ENCODE measurements around the gene SLC26A2. TPM values are rescaled to one million over a fixed set of nuclear protein-coding genes. Genes with fewer than 3 reads are reported as not detected.
"Not testable (repeated sequence)": the region's sequence is repeated elsewhere in the genome, so short reads cannot be mapped to it uniquely, and the experiment has no call there.

The SLC26A2 gene
- total RNA-seq, 1 donor from 2014 or later: 2.9 TPM

DNA sequence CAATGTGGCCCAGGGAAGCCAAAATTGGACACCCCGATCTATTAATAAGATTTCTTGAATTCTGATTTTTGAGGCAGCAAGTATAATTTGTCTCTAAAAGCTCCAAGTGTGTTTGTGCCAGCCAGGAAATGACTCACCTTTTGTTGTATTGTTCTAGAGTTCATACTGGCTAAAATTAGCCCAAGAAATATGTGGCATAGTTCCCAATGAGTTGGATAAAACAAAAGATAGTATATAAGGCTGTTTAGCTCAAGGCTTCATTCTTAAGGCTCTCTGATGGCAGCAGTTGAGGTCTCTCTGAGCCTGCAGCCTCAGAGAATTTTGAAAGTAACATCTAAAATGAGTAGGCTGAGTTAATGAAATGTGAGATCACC, 61.6 kb downstream of the SLC26A2 start:
- intact Hi-C loops (cut with DNase I): no loop called here
- peak; percentile 65 for ATAC-seq (ENCODE audit: poor library complexity)
- no peak for DNase-seq

- DNase-seq (no peak), ATAC-seq (ENCODE audit: poor library complexity) (peak; percentile 57)
- intact Hi-C loops (cut with DNase I): no loop called here
Observed at GRCh38 chr5:150022681-150023080, 62.1 kb downstream of the SLC26A2 start.

DNA sequence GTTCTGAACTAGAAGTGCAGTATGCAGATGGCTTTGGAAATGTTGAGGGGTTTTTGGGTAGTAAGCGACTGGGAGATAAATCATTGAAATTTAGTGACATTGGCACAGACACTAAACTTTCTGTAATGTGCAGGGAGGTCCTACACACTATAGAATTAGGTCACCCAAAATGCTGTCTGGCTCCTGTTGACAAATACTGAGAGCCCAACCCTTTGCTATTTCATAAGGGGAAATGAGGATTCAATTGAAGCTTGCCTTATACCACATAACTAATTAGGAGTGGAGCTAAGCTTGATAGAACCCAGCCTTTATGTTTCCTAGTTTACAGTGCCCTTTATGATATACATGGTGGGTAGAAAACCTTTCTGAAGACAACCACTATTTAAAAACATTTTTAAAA, 62.6 kb downstream of the SLC26A2 start:
- DNase-seq (no peak), ATAC-seq (ENCODE audit: poor library complexity) (no peak)
- intact Hi-C loops (cut with DNase I): no loop called here

GRCh38 chr5:150024346-150024984, 63.9 kb downstream of the SLC26A2 start:
- DNase-seq (no peak), ATAC-seq (ENCODE audit: poor library complexity) (peak; percentile 66)
- intact Hi-C loops (cut with DNase I): no loop called here

DNA sequence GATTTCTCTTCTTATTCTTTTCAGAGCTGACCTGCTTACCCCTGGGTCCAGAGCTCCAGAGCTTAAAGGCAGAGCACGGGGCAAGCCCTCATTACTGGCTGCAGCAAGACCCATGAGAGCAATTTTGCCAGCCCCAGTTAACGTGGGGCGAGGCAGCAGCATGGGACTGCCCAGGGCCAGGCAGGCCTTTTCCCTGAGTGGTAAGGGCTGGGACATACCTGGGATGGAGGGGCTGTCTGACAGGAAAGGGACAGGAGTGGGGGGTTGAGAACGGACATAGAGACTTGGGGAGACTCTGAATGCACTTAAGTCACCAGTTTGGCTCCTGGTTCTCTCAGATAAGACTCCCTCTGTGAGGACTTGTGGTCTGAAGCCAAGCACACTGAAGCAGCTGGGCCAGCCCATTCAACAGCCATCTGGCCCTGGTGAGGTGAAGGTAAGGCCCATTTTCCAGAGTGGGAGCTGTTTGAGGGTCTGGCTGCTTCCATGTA, 66.2 kb downstream of the SLC26A2 start:
- no peak for DNase-seq
- intact Hi-C loops (cut with DNase I): no loop called here
- no peak for ATAC-seq (ENCODE audit: poor library complexity)

GRCh38 chr5:150028047-150028446, 67.5 kb downstream of the SLC26A2 start:
- intact Hi-C loops (cut with DNase I): not testable (repeated sequence)

GRCh38 chr5:150033334-150033733, 72.8 kb downstream of the SLC26A2 start:
- intact Hi-C loops (cut with DNase I): no loop called here
- no peak for ATAC-seq (ENCODE audit: poor library complexity)
- no peak for DNase-seq

More at GRCh38 chr5:150028047-150028446, 67.5 kb downstream of the SLC26A2 start:
- ATAC-seq (ENCODE audit: poor library complexity); DNase-seq: not testable (repeated sequence)

DNA sequence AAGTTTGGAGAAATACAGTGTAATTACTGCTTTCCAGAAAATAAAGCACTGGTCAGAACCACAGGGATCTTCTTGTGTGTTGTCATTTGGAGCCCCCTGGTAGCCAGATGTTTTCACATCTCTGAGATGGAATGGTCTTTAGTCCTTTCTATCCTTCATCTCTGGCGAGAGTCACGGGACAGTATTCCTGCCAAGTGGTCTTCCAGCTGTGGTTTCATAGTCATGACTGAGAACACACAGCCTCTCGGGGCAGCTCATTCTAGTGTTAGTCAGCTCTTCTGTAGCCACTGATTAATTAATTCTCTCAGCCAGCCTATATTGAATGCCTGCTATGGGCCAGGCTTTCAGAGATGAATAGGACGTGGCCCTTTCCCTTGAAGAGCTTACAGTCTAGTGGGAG, 74.1 kb downstream of the SLC26A2 start:
- intact Hi-C loops (cut with DNase I): no loop called here
- ATAC-seq (ENCODE audit: poor library complexity): peak; percentile 34
- DNase-seq: no peak

- DNase-seq: no peak
- no peak for ATAC-seq (ENCODE audit: poor library complexity)
- intact Hi-C loops (cut with DNase I): no loop called here
Observed at GRCh38 chr5:150035139-150035895, 74.8 kb downstream of the SLC26A2 start.

GRCh38 chr5:150036513-150036912, 76.0 kb downstream of the SLC26A2 start:
- DNase-seq: no peak
- intact Hi-C loops (cut with DNase I): no loop called here
- ATAC-seq (ENCODE audit: poor library complexity): peak; percentile 85

Other genes starting within 250 kb of the SLC26A2 start
- 27.9 TPM for gene PPARGC1B, start 230.4 kb upstream of the SLC26A2 start, total RNA-seq
- gene PDE6A, start 16.0 kb upstream of the SLC26A2 start, total RNA-seq: 0.08 TPM
- 1.9 TPM for gene TIGD6, start 39.9 kb downstream of the SLC26A2 start, total RNA-seq
- 13.8 TPM for gene HMGXB3, start 40.0 kb downstream of the SLC26A2 start, total RNA-seq
- gene CSF1R, start 125.8 kb downstream of the SLC26A2 start, total RNA-seq: 19.5 TPM
- gene PDGFRB, start 195.1 kb downstream of the SLC26A2 start, total RNA-seq: 47.0 TPM
- gene CDX1, start 206.0 kb downstream of the SLC26A2 start, total RNA-seq: not detected
- gene SLC6A7, start 229.3 kb downstream of the SLC26A2 start, total RNA-seq: not detected